Vagina (tissue), 2 donors: ENCODE results near the gene FRMPD1. TPM values are rescaled to one million over a fixed set of nuclear protein-coding genes. Genes with fewer than 3 reads are reported as not detected.

Experiments
- DNase-seq, 2 donors: peaks; one replicate each; pipeline ENCODE4 v3.0.0-alpha.2; 2017; ENCODE audit errors: extremely low spot score in 2 of 2
- H3K27ac ChIP-seq: fragments of 200-600 bp; sonication (generic); one replicate; pipeline ENCODE4 v1.5.1; 2019
- H3K27me3 ChIP-seq: fragments of 200-600 bp; sonication (generic); one replicate; pipeline ENCODE4 v1.5.1; 2019
- H3K36me3 ChIP-seq, 2 donors: fragments of 200-600 bp; sonication (generic); one replicate each; pipeline ENCODE4 v1.5.1; 2017 to 2019
- H3K4me1 ChIP-seq: fragments of 200-600 bp; sonication (generic); one replicate; pipeline ENCODE4 v1.5.1; 2019
- H3K4me3 ChIP-seq, 2 donors: fragments of 200-600 bp; sonication (generic); 1 replicate in 1 of 2; 2 replicates in 1 of 2; pipeline ENCODE4 v1.5.1; 2016 to 2019
- H3K9me3 ChIP-seq: fragments of 200-600 bp; sonication (generic); one replicate; pipeline ENCODE4 v1.5.1; 2019
- POLR2A ChIP-seq, 2 donors: fragments of 450-650 bp; IDR thresholded peaks; one replicate each; pipeline ENCODE4 v1.6.1; 2017; ENCODE audit warnings: antibody characterized with exemption in 2 of 2, mild to moderate bottlenecking in 2 of 2, moderate library complexity in 2 of 2
- POLR2AphosphoS5 ChIP-seq, 2 donors: sonication (generic); formaldehyde crosslinking; IDR thresholded peaks; one replicate each; pipeline ENCODE4 v1.9.0; 2017; ENCODE audit warnings: antibody characterized with exemption in 2 of 2, mild to moderate bottlenecking in 2 of 2, low read depth in 1 of 2; ENCODE audit not compliant: insufficient read depth in 1 of 2
- intact Hi-C: fragments of 100-400 bp; cut with DNase I; formaldehyde crosslinking; loops from one replicate; pipeline ENCODE4 v1.15.1; 2023
- total RNA-seq: library from RNA; depleted of rRNA; stranded (reverse); fragments of >200 nt; gene quantifications from one replicate; pipeline ENCODE4 v1.2.3, GENCODE V29; 2016
- TF ChIP-seq, protein P1 (sequence below), 3 experiments: fragments of 450-650 bp in 2 of 3; fragments of 200-600 bp in 1 of 3; sonication (generic) in 1 of 3; IDR thresholded peaks; one replicate each; pipeline ENCODE4 v1.5.1; 2017 to 2019; ENCODE audit warnings: antibody characterized with exemption in 3 of 3, mild to moderate bottlenecking in 2 of 3, moderate library complexity in 2 of 3

Gene FRMPD1
- total RNA-seq, 1 donor from 2014 or later = 0.98 TPM

- H3K27me3 ChIP-seq = no peaks in the 10 kb centered on the region
- H3K36me3 ChIP-seq = no peaks in the 10 kb centered on the region
- no peaks in the 10 kb centered on the region for H3K9me3 ChIP-seq
- H3K4me1 ChIP-seq = no peaks in the 10 kb centered on the region
- no peak overlapping the region for H3K27ac ChIP-seq
- intact Hi-C loops = no loop called here
- no peak for DNase-seq
- H3K4me3 ChIP-seq = no peak overlapping the region
- no peak for TF ChIP-seq POLR2AphosphoS5 (IDR thresholded peaks at IDR 0.05; ENCODE audit: insufficient read depth in 1 of 2, low read depth in 1 of 2)
- TF ChIP-seq, protein P1, sequence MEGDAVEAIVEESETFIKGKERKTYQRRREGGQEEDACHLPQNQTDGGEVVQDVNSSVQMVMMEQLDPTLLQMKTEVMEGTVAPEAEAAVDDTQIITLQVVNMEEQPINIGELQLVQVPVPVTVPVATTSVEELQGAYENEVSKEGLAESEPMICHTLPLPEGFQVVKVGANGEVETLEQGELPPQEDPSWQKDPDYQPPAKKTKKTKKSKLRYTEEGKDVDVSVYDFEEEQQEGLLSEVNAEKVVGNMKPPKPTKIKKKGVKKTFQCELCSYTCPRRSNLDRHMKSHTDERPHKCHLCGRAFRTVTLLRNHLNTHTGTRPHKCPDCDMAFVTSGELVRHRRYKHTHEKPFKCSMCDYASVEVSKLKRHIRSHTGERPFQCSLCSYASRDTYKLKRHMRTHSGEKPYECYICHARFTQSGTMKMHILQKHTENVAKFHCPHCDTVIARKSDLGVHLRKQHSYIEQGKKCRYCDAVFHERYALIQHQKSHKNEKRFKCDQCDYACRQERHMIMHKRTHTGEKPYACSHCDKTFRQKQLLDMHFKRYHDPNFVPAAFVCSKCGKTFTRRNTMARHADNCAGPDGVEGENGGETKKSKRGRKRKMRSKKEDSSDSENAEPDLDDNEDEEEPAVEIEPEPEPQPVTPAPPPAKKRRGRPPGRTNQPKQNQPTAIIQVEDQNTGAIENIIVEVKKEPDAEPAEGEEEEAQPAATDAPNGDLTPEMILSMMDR (IDR thresholded peaks at IDR 0.05) = no peak
- TF ChIP-seq POLR2A (IDR thresholded peaks at IDR 0.05) = no peak
Measured at GRCh38 chr9:37692622-37693221, 42.0 kb downstream of the FRMPD1 start.

DNA sequence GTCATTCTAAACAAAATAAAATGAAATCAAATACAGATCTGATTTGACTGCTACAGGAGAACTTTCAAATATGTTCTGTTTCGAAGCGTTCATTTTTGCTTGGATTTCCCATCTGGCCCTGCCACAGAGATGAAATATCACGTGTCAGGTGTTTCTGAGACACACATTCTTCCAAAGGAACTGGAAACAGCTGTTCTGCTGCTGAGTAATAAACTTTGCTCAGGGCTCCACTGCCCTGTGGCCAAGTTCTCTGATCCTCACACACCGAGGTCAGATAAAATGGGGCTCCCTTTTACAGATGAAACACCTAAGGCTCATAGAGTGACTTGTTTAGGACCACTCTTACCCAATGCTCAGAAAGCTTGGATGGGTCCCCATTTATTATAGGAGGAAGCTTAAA lies 42.5 kb downstream of the FRMPD1 start:
- Histone ChIP-seq H3K27ac (no peak overlapping the region), H3K36me3 (no peaks in the 10 kb centered on the region), H3K9me3 (no peaks in the 10 kb centered on the region), H3K27me3 (no peaks in the 10 kb centered on the region), H3K4me3 (no peak overlapping the region), H3K4me1 (no peaks in the 10 kb centered on the region)
- TF ChIP-seq, protein P1 (IDR thresholded peaks at IDR 0.05) = no peak
- no peak for TF ChIP-seq POLR2AphosphoS5 (IDR thresholded peaks at IDR 0.05; ENCODE audit: insufficient read depth in 1 of 2, low read depth in 1 of 2)
- no peak for TF ChIP-seq POLR2A (IDR thresholded peaks at IDR 0.05)
- intact Hi-C loops = no loop called here
- no peak for DNase-seq

GRCh38 chr9:37694355-37694754 lies 43.6 kb downstream of the FRMPD1 start:
- TF ChIP-seq, protein P1 (IDR thresholded peaks at IDR 0.05) = no peak
- TF ChIP-seq POLR2AphosphoS5 (IDR thresholded peaks at IDR 0.05; ENCODE audit: insufficient read depth in 1 of 2, low read depth in 1 of 2) = no peak
- TF ChIP-seq POLR2A (IDR thresholded peaks at IDR 0.05) = no peak
- no peak for DNase-seq
- Histone ChIP-seq H3K36me3 (no peaks in the 10 kb centered on the region), H3K27ac (no peak overlapping the region), H3K9me3 (no peaks in the 10 kb centered on the region), H3K4me1 (no peaks in the 10 kb centered on the region), H3K4me3 (no peak overlapping the region), H3K27me3 (no peaks in the 10 kb centered on the region)
- intact Hi-C loops = no loop called here

- intact Hi-C loops = no loop called here
- no peaks in the 10 kb centered on the region for H3K4me1 ChIP-seq
- H3K4me3 ChIP-seq = no peak overlapping the region
- no peaks in the 10 kb centered on the region for H3K27me3 ChIP-seq
- DNase-seq = no peak
- no peaks in the 10 kb centered on the region for H3K36me3 ChIP-seq
- TF ChIP-seq, protein P1 (IDR thresholded peaks at IDR 0.05) = no peak
- no peak for TF ChIP-seq POLR2AphosphoS5 (IDR thresholded peaks at IDR 0.05; ENCODE audit: insufficient read depth in 1 of 2, low read depth in 1 of 2)
- no peaks in the 10 kb centered on the region for H3K9me3 ChIP-seq
- no peak overlapping the region for H3K27ac ChIP-seq
Measured at GRCh38 chr9:37696528-37696927, 45.8 kb downstream of the FRMPD1 start.

DNA sequence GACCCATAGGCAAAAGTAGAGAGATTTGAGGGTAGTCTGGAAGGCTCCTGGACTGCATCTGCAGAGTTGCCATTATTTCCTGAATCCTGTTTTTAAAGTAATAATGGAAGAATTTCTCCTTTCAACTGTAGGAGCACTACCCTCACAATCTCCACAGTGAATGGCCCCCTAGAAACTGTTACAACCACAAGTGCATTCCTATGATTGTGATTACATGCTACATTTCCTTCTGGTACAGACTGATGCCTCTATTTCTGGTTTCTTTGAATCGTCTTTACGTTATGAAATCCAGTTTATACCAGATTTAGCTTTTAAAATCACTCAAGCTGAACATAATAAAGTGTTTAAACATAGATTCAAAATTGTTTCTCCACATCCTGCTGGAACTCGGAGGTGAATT lies 49.4 kb downstream of the FRMPD1 start:
- no peak overlapping the region for H3K4me3 ChIP-seq
- no peaks in the 10 kb centered on the region for H3K4me1 ChIP-seq

More for the DNA sequence above, 49.4 kb downstream of the FRMPD1 start:
- Histone ChIP-seq H3K27me3 (no peaks in the 10 kb centered on the region), H3K36me3 (no peaks in the 10 kb centered on the region), H3K27ac (no peak overlapping the region), H3K9me3 (no peaks in the 10 kb centered on the region)
- intact Hi-C loops = no loop called here
- DNase-seq = no peak
- TF ChIP-seq, protein P1 (IDR thresholded peaks at IDR 0.05) = no peak
- no peak for TF ChIP-seq POLR2AphosphoS5 (IDR thresholded peaks at IDR 0.05; ENCODE audit: insufficient read depth in 1 of 2, low read depth in 1 of 2)
- no peak for TF ChIP-seq POLR2A (IDR thresholded peaks at IDR 0.05)
